ENCODE results near the gene METAP1D.

DNA sequence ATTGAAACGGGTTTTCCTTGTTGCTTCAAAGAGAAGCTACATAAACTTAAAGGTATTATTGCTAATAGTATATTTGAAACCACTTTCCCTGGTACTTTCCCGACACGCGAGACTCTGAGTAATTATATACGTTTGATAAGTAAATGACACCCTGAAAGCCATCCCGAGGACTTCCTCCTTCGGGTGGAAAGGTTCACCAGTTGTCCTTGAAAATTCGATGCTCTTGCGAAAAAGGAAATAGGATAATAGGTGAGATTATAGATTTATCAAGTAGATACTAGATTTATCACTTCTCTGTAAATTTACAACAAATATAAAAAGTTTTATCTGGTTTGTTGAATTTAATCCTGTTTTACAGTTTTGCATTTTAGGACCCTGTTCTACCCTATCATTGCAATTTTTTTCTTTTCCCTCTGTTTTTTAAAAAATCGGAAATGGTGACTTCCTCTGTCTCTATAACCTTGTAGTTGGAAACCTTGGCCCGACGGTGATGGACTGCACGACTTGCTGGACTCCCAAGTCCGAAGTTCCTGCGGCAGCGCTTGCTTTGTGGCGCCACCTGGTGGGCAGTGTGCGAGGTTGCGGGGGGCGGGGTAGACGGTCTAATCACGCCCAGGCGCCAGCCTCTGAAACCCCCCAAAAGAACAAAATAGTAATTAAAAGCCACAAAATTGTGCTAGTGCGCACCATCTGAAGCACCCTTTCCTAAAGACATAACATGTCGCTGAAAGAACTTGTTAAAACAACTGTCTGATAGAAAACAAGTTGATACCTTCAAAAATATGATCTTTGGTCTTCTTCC lies 103.9 kb downstream of the METAP1D start:
- TF ChIP-seq EZH2 (IDR thresholded peaks at IDR 0.05; ENCODE audit: insufficient read depth, poor library complexity, severe bottlenecking) (no peak), EZH2phosphoT487 (IDR thresholded peaks at IDR 0.05; ENCODE audit: insufficient read depth, low read depth) (no peak)

Measured in GM23248 (cell line).